ENCODE measurements around the gene PYGO1.

Gene PYGO1

DNA sequence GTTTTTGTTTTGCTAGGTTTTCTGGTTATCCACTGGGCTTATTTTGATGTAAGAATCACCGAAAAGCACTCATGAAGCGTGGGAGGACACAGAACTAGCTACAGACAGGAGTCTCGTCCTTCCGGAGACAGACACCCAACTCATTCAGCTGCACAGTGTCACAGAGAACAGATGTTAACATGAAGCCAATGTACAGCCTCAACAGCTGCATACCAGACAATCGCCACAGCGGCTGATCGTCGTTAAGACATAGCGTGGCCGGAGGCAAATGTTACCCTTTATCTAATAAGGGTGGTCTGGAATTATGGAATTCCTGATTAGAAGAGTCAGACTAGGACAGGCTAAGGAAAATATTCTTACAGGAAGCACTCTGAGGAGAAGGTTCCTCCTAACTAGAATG, 1.1 kb upstream of the PYGO1 start:
- no peak for TF ChIP-seq MYC (IDR thresholded peaks at IDR 0.05; ENCODE audit: low read depth, low read length)
- TF ChIP-seq, protein P1, sequence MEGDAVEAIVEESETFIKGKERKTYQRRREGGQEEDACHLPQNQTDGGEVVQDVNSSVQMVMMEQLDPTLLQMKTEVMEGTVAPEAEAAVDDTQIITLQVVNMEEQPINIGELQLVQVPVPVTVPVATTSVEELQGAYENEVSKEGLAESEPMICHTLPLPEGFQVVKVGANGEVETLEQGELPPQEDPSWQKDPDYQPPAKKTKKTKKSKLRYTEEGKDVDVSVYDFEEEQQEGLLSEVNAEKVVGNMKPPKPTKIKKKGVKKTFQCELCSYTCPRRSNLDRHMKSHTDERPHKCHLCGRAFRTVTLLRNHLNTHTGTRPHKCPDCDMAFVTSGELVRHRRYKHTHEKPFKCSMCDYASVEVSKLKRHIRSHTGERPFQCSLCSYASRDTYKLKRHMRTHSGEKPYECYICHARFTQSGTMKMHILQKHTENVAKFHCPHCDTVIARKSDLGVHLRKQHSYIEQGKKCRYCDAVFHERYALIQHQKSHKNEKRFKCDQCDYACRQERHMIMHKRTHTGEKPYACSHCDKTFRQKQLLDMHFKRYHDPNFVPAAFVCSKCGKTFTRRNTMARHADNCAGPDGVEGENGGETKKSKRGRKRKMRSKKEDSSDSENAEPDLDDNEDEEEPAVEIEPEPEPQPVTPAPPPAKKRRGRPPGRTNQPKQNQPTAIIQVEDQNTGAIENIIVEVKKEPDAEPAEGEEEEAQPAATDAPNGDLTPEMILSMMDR (IDR thresholded peaks at IDR 0.05; ENCODE audit: low read depth, low read length), result no peak
- DNase-seq (ENCODE audit: low read depth), result no peak

GRCh38 chr15:55588815-55589115, 620 bp upstream of the PYGO1 start:
- DNase-seq (ENCODE audit: low read depth), result no peak
- TF ChIP-seq MYC (IDR thresholded peaks at IDR 0.05; ENCODE audit: low read depth, low read length), result no peak
- TF ChIP-seq, protein P1 (IDR thresholded peaks at IDR 0.05; ENCODE audit: low read depth, low read length), result no peak
- TF ChIP-seq MAX (IDR thresholded peaks at IDR 0.05; ENCODE audit: low read depth, low read length), result no peak
- no peak for TF ChIP-seq POLR2A (IDR thresholded peaks at IDR 0.05; ENCODE audit: extremely low read depth, insufficient read length)
- no peak overlapping the region for H3K4me3 ChIP-seq (ENCODE audit: low read depth, low read length)

More for the DNA sequence above, 1.1 kb upstream of the PYGO1 start:
- no peak overlapping the region for H3K4me3 ChIP-seq (ENCODE audit: low read depth, low read length)

- no peak overlapping the region for H3K4me3 ChIP-seq (ENCODE audit: low read depth, low read length)
- TF ChIP-seq POLR2A (IDR thresholded peaks at IDR 0.05; ENCODE audit: extremely low read depth, insufficient read length) (no peak), MAX (IDR thresholded peaks at IDR 0.05; ENCODE audit: low read depth, low read length) (no peak), MYC (IDR thresholded peaks at IDR 0.05; ENCODE audit: low read depth, low read length) (no peak)
- TF ChIP-seq, protein P1 (IDR thresholded peaks at IDR 0.05; ENCODE audit: low read depth, low read length), result no peak
- DNase-seq (ENCODE audit: low read depth), result no peak
Measured at GRCh38 chr15:55587321-55588069, 650 bp downstream of the PYGO1 start.

DNA sequence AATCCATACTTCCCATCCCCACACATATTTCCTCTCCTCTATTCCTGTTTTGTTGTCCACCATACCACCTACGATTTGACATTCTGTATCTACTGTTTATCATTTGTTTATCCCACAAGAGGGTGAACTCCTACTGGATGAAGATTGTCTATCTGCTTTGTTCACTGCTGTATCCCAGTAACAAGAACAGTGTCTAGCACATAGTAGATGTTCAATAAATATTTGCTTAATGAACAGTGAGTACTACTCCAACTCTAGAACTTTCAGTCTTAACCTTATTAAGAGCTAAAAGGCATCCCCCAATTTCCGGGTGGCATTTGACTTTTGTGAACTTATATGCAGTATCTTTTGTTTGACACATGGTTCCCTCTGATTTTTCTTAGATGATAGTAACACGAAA, 1.3 kb downstream of the PYGO1 start:
- DNase-seq (ENCODE audit: low read depth), result no peak
- TF ChIP-seq POLR2A (IDR thresholded peaks at IDR 0.05; ENCODE audit: extremely low read depth, insufficient read length), result no peak
- no peak for TF ChIP-seq MYC (IDR thresholded peaks at IDR 0.05; ENCODE audit: low read depth, low read length)
- TF ChIP-seq, protein P1 (IDR thresholded peaks at IDR 0.05; ENCODE audit: low read depth, low read length), result no peak
- no peak for TF ChIP-seq MAX (IDR thresholded peaks at IDR 0.05; ENCODE audit: low read depth, low read length)
- no peak overlapping the region for H3K4me3 ChIP-seq (ENCODE audit: low read depth, low read length)

- no peak for DNase-seq (ENCODE audit: low read depth)
- no peak overlapping the region for H3K4me3 ChIP-seq (ENCODE audit: low read depth, low read length)
- TF ChIP-seq, protein P1 (IDR thresholded peaks at IDR 0.05; ENCODE audit: low read depth, low read length), result no peak
- TF ChIP-seq MYC (IDR thresholded peaks at IDR 0.05; ENCODE audit: low read depth, low read length) (no peak), MAX (IDR thresholded peaks at IDR 0.05; ENCODE audit: low read depth, low read length) (no peak), POLR2A (IDR thresholded peaks at IDR 0.05; ENCODE audit: extremely low read depth, insufficient read length) (no peak)
Measured at GRCh38 chr15:55576943-55577342, 11.2 kb downstream of the PYGO1 start.

DNA sequence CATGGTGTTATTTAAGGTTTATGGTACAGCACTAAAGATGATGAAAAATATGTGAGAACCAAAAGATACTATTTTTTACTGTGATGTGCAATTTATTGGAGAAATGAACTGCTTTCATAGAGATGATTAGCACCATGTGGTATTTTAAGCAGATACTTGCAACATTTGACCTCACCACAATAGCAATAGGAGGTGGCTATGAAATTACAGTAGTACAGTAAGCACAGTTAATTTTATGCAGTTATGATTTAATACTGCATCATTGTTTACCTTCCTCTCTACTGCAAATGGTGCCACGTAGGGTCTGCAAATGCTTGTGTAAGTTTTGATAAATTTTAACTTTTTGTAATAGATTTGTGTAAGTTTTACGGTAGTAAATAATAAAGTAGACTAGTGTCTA, 14.0 kb downstream of the PYGO1 start:
- H3K4me3 ChIP-seq (ENCODE audit: low read depth, low read length), result no peak overlapping the region
- no peak for DNase-seq (ENCODE audit: low read depth)
- no peak for TF ChIP-seq MYC (IDR thresholded peaks at IDR 0.05; ENCODE audit: low read depth, low read length)
- no peak for TF ChIP-seq MAX (IDR thresholded peaks at IDR 0.05; ENCODE audit: low read depth, low read length)
- TF ChIP-seq POLR2A (IDR thresholded peaks at IDR 0.05; ENCODE audit: extremely low read depth, insufficient read length), result no peak
- TF ChIP-seq, protein P1 (IDR thresholded peaks at IDR 0.05; ENCODE audit: low read depth, low read length), result no peak
